Measurements from ENCODE around the gene ZNF451. TPM values are rescaled to one million over a fixed set of nuclear protein-coding genes. Genes with fewer than 3 reads are reported as not detected.
"Not testable (repeated sequence)": the region's sequence is repeated elsewhere in the genome, so short reads cannot be mapped to it uniquely, and the experiment has no call there.

ZNF451 gene
- total RNA-seq, 1 experiment from 2014 or later: 34.5 TPM

GRCh38 chr6:57047859-57048258 lies 42.1 kb upstream of the ZNF451 start:
- BruUV-seq (replicated peaks); ATAC-seq; H2AFZ ChIP-seq (ENCODE audit: low read length); H4K20me1 ChIP-seq (ENCODE audit: low read length); H3K9me2 ChIP-seq (replicated peaks; ENCODE audit: low read length); H3K27me3 ChIP-seq (ENCODE audit: low read length); DNase-seq; H3K9me3 ChIP-seq (ENCODE audit: low read length); H3K27ac ChIP-seq (ENCODE audit: low read length); CTCF ChIA-PET; H3F3A ChIP-seq (ENCODE audit: low read length, unreplicated experiment); POLR2A ChIA-PET (ENCODE audit: unreplicated experiment): not testable (repeated sequence)
- Histone ChIP-seq H3K79me2 (ENCODE audit: low read length) (peaks cover 31% of the 10 kb centered on the region), H3K4me2 (ENCODE audit: low read length) (peak overlapping the region; percentile 72), H3K4me1 (ENCODE audit: insufficient read depth, low read length) (peaks cover 20% of the 10 kb centered on the region), H3K36me3 (ENCODE audit: low read depth, low read length) (peaks cover 22% of the 10 kb centered on the region), H3K4me3 (ENCODE audit: low read length) (peak overlapping the region; percentile 52), H3K9ac (ENCODE audit: low read length) (peak overlapping the region; percentile 0; the same call in 1 of the 2 replicates)
- intact Hi-C loops (cut with micrococcal nuclease): loop anchor here (5.0 kb wide), 2 partner anchors 39 to 124 kb away; partner anchors contain the start of gene BAG2

DNA sequence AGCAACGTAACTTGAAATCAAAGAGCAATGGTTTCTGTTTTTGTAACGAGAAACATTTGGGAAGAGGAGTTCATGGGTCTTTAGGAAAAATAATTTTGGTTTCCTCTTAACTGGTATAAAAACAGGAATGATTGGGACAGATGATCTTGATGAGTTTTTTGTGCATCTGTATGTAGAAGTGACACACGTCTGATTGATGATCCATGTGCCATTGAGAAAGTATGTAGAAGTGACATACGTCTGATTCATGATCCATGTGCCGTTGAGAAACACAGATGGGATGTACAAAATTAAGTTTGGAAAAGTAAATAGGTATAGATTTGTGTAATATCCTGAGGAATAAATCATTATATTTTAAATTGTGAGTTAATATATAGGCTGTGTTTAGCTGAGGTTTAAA lies 41.4 kb upstream of the ZNF451 start:
- no peak for ATAC-seq
- peak overlapping the region; percentile 52 for H3K4me3 ChIP-seq (ENCODE audit: low read length)
- POLR2A ChIA-PET (ENCODE audit: unreplicated experiment): no interaction called here
- peaks cover 29% of the 10 kb centered on the region for H3K36me3 ChIP-seq (ENCODE audit: low read depth, low read length)
- H3K9me3 ChIP-seq (ENCODE audit: low read length): no peaks in the 10 kb centered on the region
- CTCF ChIA-PET: no interaction called here
- H2AFZ ChIP-seq (ENCODE audit: low read length): no peak overlapping the region
- no TSS peak for BruUV-seq (replicated peaks)
- no peaks in the 10 kb centered on the region for H3K9me2 ChIP-seq (replicated peaks; ENCODE audit: low read length)
- H3K79me2 ChIP-seq (ENCODE audit: low read length): peaks cover 31% of the 10 kb centered on the region
- H3K27ac ChIP-seq (ENCODE audit: low read length): no peak overlapping the region
- no peaks in the 10 kb centered on the region for H4K20me1 ChIP-seq (ENCODE audit: low read length)
- intact Hi-C loops (cut with micrococcal nuclease): loop anchor here (5.0 kb wide), 2 partner anchors 39 to 124 kb away; partner anchors contain the start of gene BAG2
- DNase-seq: peak; percentile 12
- peak overlapping the region; percentile 0; the same call in 1 of the 2 replicates for H3K9ac ChIP-seq (ENCODE audit: low read length)
- H3F3A ChIP-seq (ENCODE audit: low read length, unreplicated experiment): no peaks in the 10 kb centered on the region
- peaks cover 20% of the 10 kb centered on the region for H3K4me1 ChIP-seq (ENCODE audit: insufficient read depth, low read length)
- TF ChIP-seq, protein P1, sequence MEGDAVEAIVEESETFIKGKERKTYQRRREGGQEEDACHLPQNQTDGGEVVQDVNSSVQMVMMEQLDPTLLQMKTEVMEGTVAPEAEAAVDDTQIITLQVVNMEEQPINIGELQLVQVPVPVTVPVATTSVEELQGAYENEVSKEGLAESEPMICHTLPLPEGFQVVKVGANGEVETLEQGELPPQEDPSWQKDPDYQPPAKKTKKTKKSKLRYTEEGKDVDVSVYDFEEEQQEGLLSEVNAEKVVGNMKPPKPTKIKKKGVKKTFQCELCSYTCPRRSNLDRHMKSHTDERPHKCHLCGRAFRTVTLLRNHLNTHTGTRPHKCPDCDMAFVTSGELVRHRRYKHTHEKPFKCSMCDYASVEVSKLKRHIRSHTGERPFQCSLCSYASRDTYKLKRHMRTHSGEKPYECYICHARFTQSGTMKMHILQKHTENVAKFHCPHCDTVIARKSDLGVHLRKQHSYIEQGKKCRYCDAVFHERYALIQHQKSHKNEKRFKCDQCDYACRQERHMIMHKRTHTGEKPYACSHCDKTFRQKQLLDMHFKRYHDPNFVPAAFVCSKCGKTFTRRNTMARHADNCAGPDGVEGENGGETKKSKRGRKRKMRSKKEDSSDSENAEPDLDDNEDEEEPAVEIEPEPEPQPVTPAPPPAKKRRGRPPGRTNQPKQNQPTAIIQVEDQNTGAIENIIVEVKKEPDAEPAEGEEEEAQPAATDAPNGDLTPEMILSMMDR (conservative IDR thresholded peaks at IDR 0.05; ENCODE audit: low read depth, low read length): no peak
- TF ChIP-seq EZH2 (IDR thresholded peaks at IDR 0.05; ENCODE audit: low read length, unreplicated experiment): no peak
- TF ChIP-seq EZH2phosphoT487 (IDR thresholded peaks at IDR 0.05; ENCODE audit: borderline replicate concordance, low read length): no peak
- peak overlapping the region; percentile 72 for H3K4me2 ChIP-seq (ENCODE audit: low read length)
- no peaks in the 10 kb centered on the region for H3K27me3 ChIP-seq (ENCODE audit: low read length)

DNA sequence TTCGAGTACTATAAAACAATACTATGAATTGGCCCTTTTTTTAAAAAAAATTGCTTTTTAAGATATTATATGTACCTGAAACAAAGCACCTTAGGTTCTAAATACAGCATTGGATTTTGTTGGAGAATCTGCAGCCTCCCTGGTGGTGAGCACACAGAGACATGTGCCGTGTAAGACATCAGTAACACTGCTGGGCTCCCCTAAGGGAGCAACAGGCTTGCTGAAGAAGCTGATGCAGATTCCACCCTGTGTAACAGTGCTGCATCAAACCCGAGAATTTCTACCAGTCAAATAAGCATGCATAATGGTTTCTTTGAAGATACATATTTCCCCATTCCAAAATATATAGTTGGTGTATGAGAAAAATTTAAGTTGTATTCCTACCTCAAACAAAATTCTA lies 26.1 kb upstream of the ZNF451 start:
- intact Hi-C loops (cut with micrococcal nuclease): no loop called here
- ATAC-seq (no peak), DNase-seq (no peak)
- BruUV-seq (replicated peaks): no TSS peak
- no peak overlapping the region for H3K4me3 ChIP-seq (ENCODE audit: low read length)
- H3K27ac ChIP-seq (ENCODE audit: low read length): no peak overlapping the region
- no peaks in the 10 kb centered on the region for H3F3A ChIP-seq (ENCODE audit: low read length, unreplicated experiment)
- H3K9me2 ChIP-seq (replicated peaks; ENCODE audit: low read length): no peaks in the 10 kb centered on the region
- peaks cover 9% of the 10 kb centered on the region for H3K36me3 ChIP-seq (ENCODE audit: low read depth, low read length)
- no peak overlapping the region for H3K4me2 ChIP-seq (ENCODE audit: low read length)
- ChIA-PET CTCF (no interaction called here), POLR2A (ENCODE audit: unreplicated experiment) (no interaction called here)
- H3K79me2 ChIP-seq (ENCODE audit: low read length): no peaks in the 10 kb centered on the region
- H3K4me1 ChIP-seq (ENCODE audit: insufficient read depth, low read length): no peaks in the 10 kb centered on the region
- no peak overlapping the region for H3K9ac ChIP-seq (ENCODE audit: low read length)
- TF ChIP-seq EZH2 (IDR thresholded peaks at IDR 0.05; ENCODE audit: low read length, unreplicated experiment) (no peak), EZH2phosphoT487 (IDR thresholded peaks at IDR 0.05; ENCODE audit: borderline replicate concordance, low read length) (no peak)
- TF ChIP-seq, protein P1 (conservative IDR thresholded peaks at IDR 0.05; ENCODE audit: low read depth, low read length): no peak
- no peak overlapping the region for H2AFZ ChIP-seq (ENCODE audit: low read length)
- H4K20me1 ChIP-seq (ENCODE audit: low read length): no peaks in the 10 kb centered on the region
- no peaks in the 10 kb centered on the region for H3K27me3 ChIP-seq (ENCODE audit: low read length)
- H3K9me3 ChIP-seq (ENCODE audit: low read length): no peaks in the 10 kb centered on the region
